Measurements from ENCODE around the gene LRRC45.

LRRC45 gene

GRCh38 chr17:81995463-81996231, 27.5 kb upstream of the LRRC45 start:
- DNase-seq (ENCODE audit: low read depth) = no peak
- no peak overlapping the region for H3K4me3 ChIP-seq (ENCODE audit: low read depth, low read length)
- TF ChIP-seq CTCF (IDR thresholded peaks at IDR 0.05; ENCODE audit: insufficient read depth, low read depth, low read length, missing control alignments) = no peak

DNA sequence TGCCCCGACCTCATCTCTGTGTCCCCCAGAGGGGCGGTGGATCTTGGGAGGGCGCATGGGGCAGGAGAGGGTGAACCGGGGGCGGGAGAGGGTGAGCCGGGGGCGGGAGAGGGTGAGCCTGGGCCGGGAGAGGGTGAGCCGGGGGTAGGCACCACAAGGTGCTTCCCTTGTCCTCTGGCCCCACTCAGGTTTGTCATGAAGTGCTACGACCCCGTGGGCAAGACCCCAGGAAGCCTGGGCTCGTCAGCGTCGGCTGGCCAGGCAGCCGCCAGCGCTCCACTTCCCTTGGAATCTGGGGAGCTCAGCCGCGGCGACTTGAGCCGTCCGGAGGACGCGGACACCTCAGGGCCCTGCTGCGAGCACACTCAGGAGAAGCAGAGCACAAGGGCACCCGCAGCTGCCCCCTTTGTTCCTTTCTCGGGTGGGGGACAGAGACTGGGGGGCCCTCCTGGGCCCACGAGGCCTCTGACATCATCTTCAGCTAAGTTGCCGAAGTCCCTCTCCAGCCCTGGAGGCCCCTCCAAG, 26.8 kb upstream of the LRRC45 start:
- no peak overlapping the region for H3K4me3 ChIP-seq (ENCODE audit: low read depth, low read length)
- DNase-seq (ENCODE audit: low read depth) = no peak
- TF ChIP-seq CTCF (IDR thresholded peaks at IDR 0.05; ENCODE audit: insufficient read depth, low read depth, low read length, missing control alignments) = no peak

DNA sequence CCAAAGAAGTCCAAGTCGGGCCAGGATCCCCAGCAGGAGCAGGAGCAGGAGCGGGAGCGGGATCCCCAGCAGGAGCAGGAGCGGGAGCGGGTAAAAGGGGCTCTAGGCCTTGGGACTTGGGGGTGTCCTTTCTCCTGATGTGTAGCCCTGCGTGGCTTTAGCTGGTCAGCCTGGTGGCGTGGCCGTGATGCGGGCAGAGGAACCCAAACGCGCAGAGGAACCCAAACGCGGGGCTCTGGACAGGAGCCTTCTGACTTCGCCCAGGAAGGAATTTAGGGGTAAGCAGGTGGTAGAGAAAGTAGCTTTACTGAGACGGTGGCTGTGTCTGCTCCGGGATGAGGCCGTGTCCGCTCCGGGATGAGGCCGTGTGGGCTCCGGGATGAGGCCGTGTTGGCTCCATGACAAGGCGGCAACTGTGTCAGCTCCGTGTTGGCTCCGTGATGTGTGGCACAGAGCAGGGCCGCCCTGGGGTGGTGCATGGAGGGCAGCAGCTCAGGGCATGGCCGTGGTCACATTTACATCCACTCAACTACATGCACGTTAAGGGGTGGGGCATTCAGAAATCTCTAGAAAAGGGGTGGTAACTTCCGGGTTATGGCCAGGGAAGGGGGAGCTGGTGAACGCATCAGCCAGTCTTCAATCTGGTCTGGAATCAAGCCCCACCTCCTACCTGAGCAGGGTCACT, 26.2 kb upstream of the LRRC45 start:
- no peak overlapping the region for H3K4me3 ChIP-seq (ENCODE audit: low read depth, low read length)
- no peak for DNase-seq (ENCODE audit: low read depth)
- TF ChIP-seq CTCF (IDR thresholded peaks at IDR 0.05; ENCODE audit: insufficient read depth, low read depth, low read length, missing control alignments) = no peak

- DNase-seq (ENCODE audit: low read depth) = no peak
- no peak for TF ChIP-seq CTCF (IDR thresholded peaks at IDR 0.05; ENCODE audit: insufficient read depth, low read depth, low read length, missing control alignments)
- H3K4me3 ChIP-seq (ENCODE audit: low read depth, low read length) = no peak overlapping the region
Observed at GRCh38 chr17:81998212-81998611, 24.9 kb upstream of the LRRC45 start.

GRCh38 chr17:81998691-81999438, 24.2 kb upstream of the LRRC45 start:
- TF ChIP-seq CTCF (IDR thresholded peaks at IDR 0.05; ENCODE audit: insufficient read depth, low read depth, low read length, missing control alignments) = no peak
- no peak for DNase-seq (ENCODE audit: low read depth)
- H3K4me3 ChIP-seq (ENCODE audit: low read depth, low read length) = no peak overlapping the region

GRCh38 chr17:81999587-81999975, 23.5 kb upstream of the LRRC45 start:
- H3K4me3 ChIP-seq (ENCODE audit: low read depth, low read length) = no peak overlapping the region
- TF ChIP-seq CTCF (IDR thresholded peaks at IDR 0.05; ENCODE audit: insufficient read depth, low read depth, low read length, missing control alignments) = no peak
- DNase-seq (ENCODE audit: low read depth) = no peak
